ENCODE data around the gene CCDC127. TPM values are rescaled to one million over a fixed set of nuclear protein-coding genes. Genes with fewer than 3 reads are reported as not detected.
A peak's percentile ranks its signal among the peaks of the same experiment; 100 is the strongest.
"Not testable (repeated sequence)": the region's sequence is repeated elsewhere in the genome, so short reads cannot be mapped to it uniquely, and the experiment has no call there.

Gene CCDC127, protein sequence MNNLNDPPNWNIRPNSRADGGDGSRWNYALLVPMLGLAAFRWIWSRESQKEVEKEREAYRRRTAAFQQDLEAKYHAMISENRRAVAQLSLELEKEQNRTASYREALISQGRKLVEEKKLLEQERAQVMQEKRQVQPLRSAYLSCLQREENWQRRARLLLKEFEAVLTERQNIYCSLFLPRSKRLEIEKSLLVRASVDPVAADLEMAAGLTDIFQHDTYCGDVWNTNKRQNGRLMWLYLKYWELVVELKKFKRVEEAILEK
- 24.1 and 31.1 TPM in 2 replicates for total RNA-seq (2021)
- Bru-seq, nascent RNA: percentile 76 among the genes with signal in this experiment
- BruChase-seq, experiment 1, labeled RNA remaining after a 2-hour chase: percentile 92 among the genes with signal in this experiment
- percentile 86 among the genes with signal in this experiment for BruChase-seq, experiment 2, labeled RNA remaining after a 6-hour chase
- long read RNA-seq, full-length matches to known transcripts: 65 of 71 reads
- long read RNA-seq, partial matches to known transcripts: 0 of 71 reads
- long read RNA-seq, other reads (novel, unspliced or antisense): 6 of 71 reads

DNA sequence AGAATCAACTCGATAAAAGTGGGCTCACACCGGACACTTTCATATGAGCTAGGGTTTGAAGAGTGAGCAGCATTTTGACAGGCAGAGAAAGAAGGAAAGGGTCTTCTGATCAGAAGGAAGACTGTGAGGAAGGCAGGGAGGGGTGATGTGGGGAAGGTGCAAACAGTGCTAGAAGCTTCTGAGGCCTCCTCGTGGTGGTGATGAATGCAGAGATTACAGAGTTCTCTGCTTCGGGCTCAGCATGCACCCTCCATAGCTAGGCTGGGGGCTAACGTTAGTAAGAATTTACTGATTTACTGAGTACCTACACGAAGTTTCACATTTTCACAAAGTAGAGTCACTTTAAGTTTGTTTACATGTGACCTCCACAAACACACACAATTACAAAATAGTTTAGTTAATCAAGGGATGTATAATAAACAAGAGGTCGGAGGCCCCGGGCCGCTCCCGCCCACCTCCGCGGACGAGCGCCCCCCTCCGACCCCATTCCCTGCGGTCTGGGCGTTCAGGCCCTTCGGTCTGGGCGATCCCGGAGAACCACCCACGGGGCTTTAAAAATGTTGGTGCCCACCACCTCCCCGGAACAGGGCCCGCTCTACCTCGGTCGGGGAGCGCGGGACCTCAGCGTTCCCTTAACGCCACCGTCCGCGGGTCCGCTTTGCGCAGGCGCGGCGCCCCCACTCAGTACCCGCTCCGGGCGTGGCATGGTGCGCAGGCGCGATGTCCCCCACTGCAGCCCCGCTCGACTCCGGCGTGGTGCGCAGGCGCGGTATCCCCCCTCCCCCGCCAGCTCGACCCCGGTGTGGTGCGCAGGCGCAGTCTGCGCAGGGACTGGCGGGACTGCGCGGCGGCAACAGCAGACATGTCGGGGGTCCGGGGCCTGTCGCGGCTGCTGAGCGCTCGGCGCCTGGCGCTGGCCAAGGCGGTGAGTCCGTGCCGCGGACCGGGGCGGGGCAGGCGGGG, at the start of gene CCDC127, which contains the start of gene SDHA:
Gene CCDC127 (minus strand): TSS at position 660 of the 963 bp plus-strand sequence. CDS start 1,304 bp downstream, outside the sequence.
Gene SDHA (plus strand): TSS at position 827 of the 963 bp plus-strand sequence. CDS start 36 bp downstream, at position 863.
- Histone ChIP-seq H3K4me1 (replicated peaks; ENCODE audit: insufficient read depth) (peaks cover 21% of the 10 kb centered on the region), H4K20me1 (ENCODE audit: insufficient read depth) (peaks cover 45% of the 10 kb centered on the region), H2AFZ (peak within 1 kb of the TSS; percentile 98), H3K79me2 (ENCODE audit: low read depth) (peaks cover 73% of the 10 kb centered on the region), H3K4me3 (peak within 1 kb of the TSS; percentile 79), H3K4me2 (peak within 1 kb of the TSS; percentile 89)
- TSS peak; percentile 51 for BruUV-seq (replicated peaks)
- CTCF ChIA-PET: interaction anchor here (0.6 to 1.3 kb wide), 3 partner anchors 21 to 50 kb away, joined by 3 to 6 read pairs (median 3); no protein-coding TSS in a partner anchor
- H3K27ac ChIP-seq; H3F3A ChIP-seq (ENCODE audit: insufficient read depth, low read depth); H3K36me3 ChIP-seq (ENCODE audit: low read depth); H3K27me3 ChIP-seq (ENCODE audit: insufficient read depth, low read depth); H3K9me3 ChIP-seq (ENCODE audit: insufficient read depth, low read depth); H3K9me2 ChIP-seq (ENCODE audit: insufficient read depth): not testable (repeated sequence)
- TF ChIP-seq, protein P1, sequence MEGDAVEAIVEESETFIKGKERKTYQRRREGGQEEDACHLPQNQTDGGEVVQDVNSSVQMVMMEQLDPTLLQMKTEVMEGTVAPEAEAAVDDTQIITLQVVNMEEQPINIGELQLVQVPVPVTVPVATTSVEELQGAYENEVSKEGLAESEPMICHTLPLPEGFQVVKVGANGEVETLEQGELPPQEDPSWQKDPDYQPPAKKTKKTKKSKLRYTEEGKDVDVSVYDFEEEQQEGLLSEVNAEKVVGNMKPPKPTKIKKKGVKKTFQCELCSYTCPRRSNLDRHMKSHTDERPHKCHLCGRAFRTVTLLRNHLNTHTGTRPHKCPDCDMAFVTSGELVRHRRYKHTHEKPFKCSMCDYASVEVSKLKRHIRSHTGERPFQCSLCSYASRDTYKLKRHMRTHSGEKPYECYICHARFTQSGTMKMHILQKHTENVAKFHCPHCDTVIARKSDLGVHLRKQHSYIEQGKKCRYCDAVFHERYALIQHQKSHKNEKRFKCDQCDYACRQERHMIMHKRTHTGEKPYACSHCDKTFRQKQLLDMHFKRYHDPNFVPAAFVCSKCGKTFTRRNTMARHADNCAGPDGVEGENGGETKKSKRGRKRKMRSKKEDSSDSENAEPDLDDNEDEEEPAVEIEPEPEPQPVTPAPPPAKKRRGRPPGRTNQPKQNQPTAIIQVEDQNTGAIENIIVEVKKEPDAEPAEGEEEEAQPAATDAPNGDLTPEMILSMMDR (conservative IDR thresholded peaks at IDR 0.05): peak; percentile 67
- intact Hi-C loops (cut with micrococcal nuclease; ENCODE audit: unreplicated experiment): loop anchor here (1.0 to 2.0 kb wide), 3 partner anchors 29 to 393 kb away; partner anchors contain the start of gene PDCD6
- DNase-seq: peak; percentile 86 to 100
- POLR2A ChIA-PET (ENCODE audit: unreplicated experiment): interaction anchor here (0.6 to 2.4 kb wide), 4 partner anchors 53 to 1473 kb away, joined by 3 to 35 read pairs (median 14); partner anchors contain the start of gene PDCD6

DNA sequence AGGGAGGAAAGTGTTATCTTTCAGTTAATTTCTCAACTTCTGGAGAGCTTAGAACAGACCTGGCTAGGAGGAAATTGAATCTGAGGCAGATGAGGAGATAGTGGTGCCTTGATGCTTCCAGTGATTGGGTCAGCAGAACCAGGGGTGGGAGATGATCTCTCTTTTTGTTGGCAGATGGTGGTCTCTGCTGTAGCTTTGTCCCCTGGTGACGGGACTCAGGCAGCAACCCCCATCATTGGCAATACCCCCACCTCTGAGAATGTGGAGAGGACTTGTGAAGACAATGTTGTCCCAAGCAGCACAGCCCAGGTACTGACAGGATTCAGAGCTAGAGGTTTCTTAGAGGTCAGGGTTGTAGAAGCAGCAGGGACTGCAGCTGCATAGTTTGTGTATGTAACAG, 49.8 kb upstream of the CCDC127 start:
- peaks cover 8% of the 10 kb centered on the region for H3K79me2 ChIP-seq (ENCODE audit: low read depth)
- H2AFZ ChIP-seq: no peak overlapping the region
- no TSS peak for BruUV-seq (replicated peaks)
- POLR2A ChIA-PET (ENCODE audit: unreplicated experiment): no interaction called here
- no peaks in the 10 kb centered on the region for H3K36me3 ChIP-seq (ENCODE audit: low read depth)
- CTCF ChIA-PET: no interaction called here
- H3F3A ChIP-seq (ENCODE audit: insufficient read depth, low read depth): peaks cover 18% of the 10 kb centered on the region
- no peaks in the 10 kb centered on the region for H3K27me3 ChIP-seq (ENCODE audit: insufficient read depth, low read depth)
- 0 out of 2 replicates have a peak, but pooled peaks cover 1% of the 10 kb centered on the region for H4K20me1 ChIP-seq (ENCODE audit: insufficient read depth)
- TF ChIP-seq EZH2 (IDR thresholded peaks at IDR 0.05; ENCODE audit: low read depth): no peak
- TF ChIP-seq, protein P1 (conservative IDR thresholded peaks at IDR 0.05): no peak
- intact Hi-C loops (cut with micrococcal nuclease; ENCODE audit: unreplicated experiment): no loop called here
- no peak overlapping the region for H3K4me3 ChIP-seq
- no peak overlapping the region for H3K4me2 ChIP-seq
- no peak for DNase-seq
- no peaks in the 10 kb centered on the region for H3K9me2 ChIP-seq (ENCODE audit: insufficient read depth)
- H3K4me1 ChIP-seq (replicated peaks; ENCODE audit: insufficient read depth): peaks cover 26% of the 10 kb centered on the region
- H3K27ac ChIP-seq: no peak overlapping the region
- H3K9me3 ChIP-seq (ENCODE audit: insufficient read depth, low read depth): no peaks in the 10 kb centered on the region

DNA sequence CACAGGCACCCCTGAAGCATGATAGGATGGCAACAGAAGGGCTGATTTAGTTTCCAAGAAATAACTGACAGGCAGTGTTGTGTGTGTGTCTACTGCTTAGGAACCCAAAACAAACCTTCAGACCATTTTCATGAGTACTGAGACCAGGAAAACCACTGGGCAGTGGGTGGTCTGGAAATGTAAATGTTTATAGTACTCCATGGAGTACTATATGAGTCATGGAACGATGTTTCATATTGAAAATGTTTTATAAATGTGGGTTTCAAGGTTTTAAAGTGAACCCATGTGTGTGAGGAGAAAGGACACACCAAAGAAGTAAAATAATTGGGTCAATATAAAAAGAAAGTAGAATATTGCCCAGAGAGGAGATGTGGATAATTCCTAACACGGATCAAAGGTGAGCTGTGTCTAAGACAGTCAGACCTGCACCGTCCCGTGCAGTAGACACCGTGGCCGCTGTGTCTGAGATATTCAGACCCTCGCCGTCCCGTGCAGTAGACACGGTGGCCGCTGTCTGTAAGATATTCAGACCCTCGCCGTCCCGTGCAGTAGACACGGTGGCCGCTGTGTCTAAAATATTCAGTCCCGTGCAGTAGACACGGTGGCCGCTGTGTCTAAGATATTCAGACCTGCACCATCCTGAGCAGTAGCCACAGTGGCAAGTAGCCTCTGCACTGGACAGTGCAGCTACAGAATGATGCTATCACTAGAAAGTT, 48.5 kb upstream of the CCDC127 start:
- Histone ChIP-seq H3F3A (ENCODE audit: insufficient read depth, low read depth) (peaks cover 23% of the 10 kb centered on the region), H3K4me1 (replicated peaks; ENCODE audit: insufficient read depth) (peaks cover 28% of the 10 kb centered on the region)
- DNase-seq; H3K27ac ChIP-seq; H3K9me2 ChIP-seq (ENCODE audit: insufficient read depth); H3K79me2 ChIP-seq (ENCODE audit: low read depth); H3K36me3 ChIP-seq (ENCODE audit: low read depth); H3K9me3 ChIP-seq (ENCODE audit: insufficient read depth, low read depth); H3K27me3 ChIP-seq (ENCODE audit: insufficient read depth, low read depth); BruUV-seq (replicated peaks); H3K4me2 ChIP-seq; H4K20me1 ChIP-seq (ENCODE audit: insufficient read depth); H2AFZ ChIP-seq; H3K4me3 ChIP-seq; intact Hi-C loops (cut with micrococcal nuclease; ENCODE audit: unreplicated experiment); CTCF ChIA-PET: not testable (repeated sequence)
- POLR2A ChIA-PET (ENCODE audit: unreplicated experiment): interaction anchor here (0.7 kb wide), 1 partner anchor 18 kb away, joined by 6 read pairs; no protein-coding TSS in a partner anchor

Measured in PC-9 (cell line).